GM18526 (cell line): ENCODE measurements around the gene RNASET2.

Experiments used
- POLR2A ChIP-seq: IDR thresholded peaks from 3 replicates; pipeline ENCODE4 v1.6.1; 2011; ENCODE audit not compliant: insufficient read length; ENCODE audit errors: extremely low read depth

Gene RNASET2

GRCh38 chr6:166956444-166957086, at the start of gene RNASET2:
RNASET2 (minus strand) TSS chr6:166956550; CDS start chr6:166956182, 368 bp downstream.
- TF ChIP-seq POLR2A = peak; percentile 80

GRCh38 chr6:167005350-167006159, 49.2 kb upstream of the RNASET2 start:
- no peak for TF ChIP-seq POLR2A

GRCh38 chr6:167000759-167001158, 44.4 kb upstream of the RNASET2 start:
- TF ChIP-seq POLR2A = no peak

GRCh38 chr6:166999884-167000253, 43.5 kb upstream of the RNASET2 start:
- no peak for TF ChIP-seq POLR2A

- TF ChIP-seq POLR2A = peak; percentile 28
Observed at GRCh38 chr6:166999145-166999883, 43.0 kb upstream of the RNASET2 start, which contains the start of gene CEP43. CEP43 (plus strand) TSS chr6:166999397; CDS start chr6:166999413, 16 bp downstream.

GRCh38 chr6:166998256-166999144, 42.1 kb upstream of the RNASET2 start:
- TF ChIP-seq POLR2A = peak; percentile 61

- no peak for TF ChIP-seq POLR2A
Observed at GRCh38 chr6:166997768-166998255, 41.5 kb upstream of the RNASET2 start.

- no peak for TF ChIP-seq POLR2A
Observed at GRCh38 chr6:166997348-166997747, 41.0 kb upstream of the RNASET2 start.

- no peak for TF ChIP-seq POLR2A
Observed at GRCh38 chr6:166996406-166996805, 40.1 kb upstream of the RNASET2 start.

GRCh38 chr6:166989427-166990032, 33.2 kb upstream of the RNASET2 start:
- TF ChIP-seq POLR2A = no peak

- TF ChIP-seq POLR2A = no peak
Observed at GRCh38 chr6:166988674-166989201, 32.4 kb upstream of the RNASET2 start.

GRCh38 chr6:166987930-166988329, 31.6 kb upstream of the RNASET2 start:
- no peak for TF ChIP-seq POLR2A

- TF ChIP-seq POLR2A = no peak
Observed at GRCh38 chr6:166987448-166987847, 31.1 kb upstream of the RNASET2 start.

- no peak for TF ChIP-seq POLR2A
Observed at GRCh38 chr6:166980738-166981137, 24.4 kb upstream of the RNASET2 start.
